T-helper 9 cell (primary cell): ENCODE measurements around the gene CHRNG.
"Not testable (repeated sequence)": the region's sequence is repeated elsewhere in the genome, so short reads cannot be mapped to it uniquely, and the experiment has no call there.

ENCODE experiments used
- DNase-seq: peaks from one replicate; pipeline ENCODE4 v3.0.0-alpha.2; 2020

The CHRNG gene

GRCh38 chr2:232528746-232529460, 10.6 kb upstream of the CHRNG start:
- no peak for DNase-seq

GRCh38 chr2:232529806-232530547, 9.5 kb upstream of the CHRNG start:
- no peak for DNase-seq

- DNase-seq, result no peak
Measured at GRCh38 chr2:232530626-232531260, 8.7 kb upstream of the CHRNG start.

- DNase-seq, result no peak
Measured at GRCh38 chr2:232532419-232532818, 7.1 kb upstream of the CHRNG start.

GRCh38 chr2:232532821-232533220, 6.7 kb upstream of the CHRNG start:
- not testable (repeated sequence) for DNase-seq

- DNase-seq, result no peak
Measured at GRCh38 chr2:232533944-232534710, 5.4 kb upstream of the CHRNG start.

GRCh38 chr2:232534940-232535651, 4.4 kb upstream of the CHRNG start:
- no peak for DNase-seq

- no peak for DNase-seq
Measured at GRCh38 chr2:232535761-232536530, 3.5 kb upstream of the CHRNG start.

GRCh38 chr2:232537079-232537478, 2.4 kb upstream of the CHRNG start:
- no peak for DNase-seq

- DNase-seq, result no peak
Measured at GRCh38 chr2:232537499-232537898, 2.0 kb upstream of the CHRNG start.

GRCh38 chr2:232538671-232539070, 821 bp upstream of the CHRNG start:
- no peak for DNase-seq

GRCh38 chr2:232540441-232541041, 1.0 kb downstream of the CHRNG start:
- no peak for DNase-seq

GRCh38 chr2:232541195-232541960, 1.9 kb downstream of the CHRNG start:
- DNase-seq, result no peak

- no peak for DNase-seq
Measured at GRCh38 chr2:232541961-232542714, 2.6 kb downstream of the CHRNG start.

- DNase-seq, result no peak
Measured at GRCh38 chr2:232542715-232543467, 3.4 kb downstream of the CHRNG start.

GRCh38 chr2:232543491-232543890, 4.0 kb downstream of the CHRNG start:
- no peak for DNase-seq

GRCh38 chr2:232543928-232544631, 4.6 kb downstream of the CHRNG start:
- no peak for DNase-seq

GRCh38 chr2:232544674-232545073, 5.2 kb downstream of the CHRNG start:
- DNase-seq, result no peak
